Gastroesophageal sphincter (tissue), 3 donors: ENCODE measurements around the gene KDM5B.

Source experiments
- CTCF ChIP-seq, 4 experiments: fragments of 200-600 bp in 2 of 4; fragments of 450-650 bp in 2 of 4; sonication (generic) in 1 of 4; IDR thresholded peaks; one replicate each; pipeline ENCODE4 v1.5.1; 2017 to 2019; ENCODE audit warnings: antibody characterized with exemption in 4 of 4, mild to moderate bottlenecking in 2 of 4, moderate library complexity in 2 of 4
- POLR2A ChIP-seq, 2 donors: fragments of 450-650 bp; IDR thresholded peaks; one replicate each; pipeline ENCODE4 v1.6.1; 2017; ENCODE audit warnings: antibody characterized with exemption in 2 of 2, mild to moderate bottlenecking in 2 of 2, moderate library complexity in 1 of 2
- POLR2AphosphoS5 ChIP-seq: sonication (generic); formaldehyde crosslinking; IDR thresholded peaks from one replicate; pipeline ENCODE4 v1.6.1; 2017; ENCODE audit warnings: antibody characterized with exemption

GRCh38 chr1:202728951-202729350, 79.3 kb downstream of the KDM5B start:
- no peak for TF ChIP-seq CTCF (IDR thresholded peaks at IDR 0.05)
- TF ChIP-seq POLR2A (IDR thresholded peaks at IDR 0.05): no peak
- no peak for TF ChIP-seq POLR2AphosphoS5
